ENCODE results near the gene NCOA7. TPM values are rescaled to one million over a fixed set of nuclear protein-coding genes. Genes with fewer than 3 reads are reported as not detected.

NCOA7 gene
- total RNA-seq, 1 experiment from 2014 or later, result 67.9 TPM

- Histone ChIP-seq H3K27me3 (replicated peaks; ENCODE audit: control insufficient read depth, insufficient read depth, low read length) (no peaks in the 10 kb centered on the region), H3K9me3 (no peaks in the 10 kb centered on the region), H3K4me3 (ENCODE audit: low read depth, low read length) (no peak overlapping the region), H3K36me3 (ENCODE audit: control insufficient read depth, insufficient read depth, low read length) (no peaks in the 10 kb centered on the region), H3K4me1 (peaks cover 20% of the 10 kb centered on the region)
- ChIA-PET POLR2A (no interaction called here), CTCF (no interaction called here)
- no peaks in the 10 kb centered on the region for H3K27me3 Mint-ChIP-seq (ENCODE audit: insufficient read depth, unreplicated experiment)
- no peak overlapping the region for H3K4me3 Mint-ChIP-seq (ENCODE audit: unreplicated experiment)
- peaks cover 11% of the 10 kb centered on the region for H3K4me1 Mint-ChIP-seq (ENCODE audit: low read depth, unreplicated experiment)
- no peak overlapping the region for H3K27ac Mint-ChIP-seq (ENCODE audit: unreplicated experiment)
- DNase-seq, result no peak
- intact Hi-C loops (cut with micrococcal nuclease; ENCODE audit: unreplicated experiment), result no loop called here
- peaks cover under 1% of the 10 kb centered on the region for H3K36me3 Mint-ChIP-seq (ENCODE audit: insufficient read depth, unreplicated experiment)
- no peak for TF ChIP-seq CTCF (IDR thresholded peaks at IDR 0.05; ENCODE audit: insufficient read depth in 1 of 2, low read depth in 1 of 2, low read length in 1 of 2, severe bottlenecking in 1 of 2, unreplicated experiment in 1 of 2)
- BruUV-seq (replicated peaks), result no TSS peak
- no peaks in the 10 kb centered on the region for H3K9me3 Mint-ChIP-seq (ENCODE audit: unreplicated experiment)
Observed at GRCh38 chr6:125961117-125961516, 170.4 kb downstream of the NCOA7 start.

GRCh38 chr6:125962900-125963497 lies 172.2 kb downstream of the NCOA7 start:
- Histone ChIP-seq H3K4me1 (peaks cover 19% of the 10 kb centered on the region), H3K4me3 (ENCODE audit: low read depth, low read length) (no peak overlapping the region), H3K27me3 (replicated peaks; ENCODE audit: control insufficient read depth, insufficient read depth, low read length) (no peaks in the 10 kb centered on the region), H3K36me3 (ENCODE audit: control insufficient read depth, insufficient read depth, low read length) (0 out of 2 replicates have a peak, but pooled peaks cover 1% of the 10 kb centered on the region), H3K9me3 (no peaks in the 10 kb centered on the region)
- CTCF ChIA-PET, result interaction anchor here (1.1 to 1.4 kb wide), 2 partner anchors 23 to 63 kb away, joined by 3 read pairs; partner anchors contain the start of gene TRMT11
- DNase-seq, result no peak
- no TSS peak for BruUV-seq (replicated peaks)
- H3K9me3 Mint-ChIP-seq (ENCODE audit: unreplicated experiment), result no peaks in the 10 kb centered on the region
- H3K27ac Mint-ChIP-seq (ENCODE audit: unreplicated experiment), result no peak overlapping the region
- H3K4me1 Mint-ChIP-seq (ENCODE audit: low read depth, unreplicated experiment), result peaks cover 11% of the 10 kb centered on the region
- POLR2A ChIA-PET, result no interaction called here
- intact Hi-C loops (cut with micrococcal nuclease; ENCODE audit: unreplicated experiment), result no loop called here
- no peaks in the 10 kb centered on the region for H3K27me3 Mint-ChIP-seq (ENCODE audit: insufficient read depth, unreplicated experiment)
- TF ChIP-seq CTCF (IDR thresholded peaks at IDR 0.05; ENCODE audit: insufficient read depth in 1 of 2, low read depth in 1 of 2, low read length in 1 of 2, severe bottlenecking in 1 of 2, unreplicated experiment in 1 of 2), result no peak
- H3K4me3 Mint-ChIP-seq (ENCODE audit: unreplicated experiment), result no peak overlapping the region
- peaks cover 10% of the 10 kb centered on the region for H3K36me3 Mint-ChIP-seq (ENCODE audit: insufficient read depth, unreplicated experiment)

- H3K9me3 Mint-ChIP-seq (ENCODE audit: unreplicated experiment), result no peaks in the 10 kb centered on the region
- no peak overlapping the region for H3K4me3 ChIP-seq (ENCODE audit: low read depth, low read length)
- ChIA-PET CTCF (interaction anchor here (1.1 kb wide), 1 partner anchor 64 kb away, joined by 3 read pairs; no protein-coding TSS in a partner anchor), POLR2A (interaction anchor here (0.6 kb wide), 1 partner anchor 64 kb away, joined by 3 read pairs; no protein-coding TSS in a partner anchor)
- peaks cover 10% of the 10 kb centered on the region for H3K36me3 Mint-ChIP-seq (ENCODE audit: insufficient read depth, unreplicated experiment)
- no peak overlapping the region for H3K27ac Mint-ChIP-seq (ENCODE audit: unreplicated experiment)
- H3K4me1 Mint-ChIP-seq (ENCODE audit: low read depth, unreplicated experiment), result peaks cover 11% of the 10 kb centered on the region
- H3K9me3 ChIP-seq, result no peaks in the 10 kb centered on the region
- no peak for TF ChIP-seq CTCF (IDR thresholded peaks at IDR 0.05; ENCODE audit: insufficient read depth in 1 of 2, low read depth in 1 of 2, low read length in 1 of 2, severe bottlenecking in 1 of 2, unreplicated experiment in 1 of 2)
- no peak for DNase-seq
- H3K4me3 Mint-ChIP-seq (ENCODE audit: unreplicated experiment), result no peak overlapping the region
- 0 out of 2 replicates have a peak, but pooled peaks cover 1% of the 10 kb centered on the region for H3K36me3 ChIP-seq (ENCODE audit: control insufficient read depth, insufficient read depth, low read length)
- intact Hi-C loops (cut with micrococcal nuclease; ENCODE audit: unreplicated experiment), result no loop called here
- H3K4me1 ChIP-seq, result peaks cover 19% of the 10 kb centered on the region
- no peaks in the 10 kb centered on the region for H3K27me3 ChIP-seq (replicated peaks; ENCODE audit: control insufficient read depth, insufficient read depth, low read length)
- no peaks in the 10 kb centered on the region for H3K27me3 Mint-ChIP-seq (ENCODE audit: insufficient read depth, unreplicated experiment)
- BruUV-seq (replicated peaks), result no TSS peak
Observed at GRCh38 chr6:125963817-125964216, 173.1 kb downstream of the NCOA7 start.

Data from Caco-2 (cell line).